Measurements from ENCODE around the gene PTPRZ1. TPM values are rescaled to one million over a fixed set of nuclear protein-coding genes. Genes with fewer than 3 reads are reported as not detected.

PTPRZ1 gene
- total and polyA plus RNA-seq, 2 of the 4 experiments (the other 2 are of a cell fraction) = not detected

- no peak overlapping the region for H4K5ac ChIP-seq (ENCODE audit: low read depth, low read length)
- no peaks in the 10 kb centered on the region for H3K4me1 ChIP-seq (ENCODE audit: control insufficient read depth, insufficient read depth, low read length)
- H3K9me3 ChIP-seq (ENCODE audit: control insufficient read depth, insufficient read depth, low read length) = no peaks in the 10 kb centered on the region
- no peaks in the 10 kb centered on the region for H3K9me1 ChIP-seq (ENCODE audit: insufficient read depth, low read length)
- BruUV-seq (replicated peaks) = no TSS peak
- no CpG with 5 or more reads among the region's 2 CpGs for WGBS, 2 experiments (ENCODE audit: extremely low coverage in 2 of 2, insufficient read length in 1 of 2)
- CTCF ChIA-PET = interaction anchor here (0.7 kb wide), 1 partner anchor 1386 kb away, joined by 3 read pairs; no protein-coding TSS in a partner anchor
- no peak overlapping the region for H2BK5ac ChIP-seq (ENCODE audit: low read depth, low read length, poor library complexity, severe bottlenecking)
- intact Hi-C loops (cut with micrococcal nuclease) = loop anchor here (5.0 kb wide), 1 partner anchor 1139 kb away; no protein-coding TSS in a partner anchor
- H3K4me3 ChIP-seq (ENCODE audit: insufficient read depth, low read depth, low read length) = no peak overlapping the region
- H3K14ac ChIP-seq (replicated peaks; ENCODE audit: low read depth, low read length) = no peak overlapping the region
- H2BK20ac ChIP-seq (ENCODE audit: low read depth, low read length) = no peak overlapping the region
- no peak overlapping the region for H3K27ac ChIP-seq (ENCODE audit: insufficient read depth, low read length)
- H3K9ac ChIP-seq (ENCODE audit: low read depth, low read length) = no peak overlapping the region
- no peak overlapping the region for H2BK120ac ChIP-seq (ENCODE audit: low read depth, low read length)
- DNase-seq (no peak), ATAC-seq (ENCODE audit: low read depth) (no peak)
- no peak overlapping the region for H4K91ac ChIP-seq (ENCODE audit: insufficient read depth, low read depth, low read length)
- no peaks in the 10 kb centered on the region for H3K36me3 ChIP-seq (ENCODE audit: control insufficient read depth, insufficient read depth, low read length)
- no peak overlapping the region for H4K8ac ChIP-seq (ENCODE audit: low read depth in 2 of 2, low read length in 2 of 2)
- in situ Hi-C loops (cut with MboI; ENCODE audit: low sequenced_read_pairs) = loop anchor here (10.0 kb wide), 1 partner anchor 522 kb away; no protein-coding TSS in a partner anchor
- no peak overlapping the region for H3K56ac ChIP-seq (ENCODE audit: extremely low read depth, insufficient read depth, low read length)
- no peaks in the 10 kb centered on the region for H3K27me3 ChIP-seq (ENCODE audit: control insufficient read depth, insufficient read depth, low read length)
- no peak overlapping the region for H2AK5ac ChIP-seq (ENCODE audit: low read depth, low read length)
- no peak overlapping the region for H2BK15ac ChIP-seq (ENCODE audit: low read depth, low read length)
- H2AK9ac ChIP-seq (replicated peaks; ENCODE audit: low read depth, low read length, poor library complexity) = no peak overlapping the region
- no peak overlapping the region for H3K23ac ChIP-seq (ENCODE audit: low read depth, low read length)
- H3K79me1 ChIP-seq (ENCODE audit: low read depth in 1 of 2, low read length in 2 of 2) = no peaks in the 10 kb centered on the region
- no peak overlapping the region for H3K18ac ChIP-seq (ENCODE audit: low read depth, low read length)
- H3K4me2 ChIP-seq (ENCODE audit: low read depth, low read length) = no peak overlapping the region
- POLR2A ChIA-PET (ENCODE audit: unreplicated experiment) = no interaction called here
- dilution Hi-C loops (cut with HindIII; ENCODE audit: low sequenced_read_pairs, unreplicated experiment) = no loop called here
- H3K4ac ChIP-seq (ENCODE audit: low read depth, low read length) = no peak overlapping the region
- no peak for TF ChIP-seq MAFK (IDR thresholded peaks at IDR 0.05; ENCODE audit: low read depth, low read length)
- TF ChIP-seq BHLHE40 (IDR thresholded peaks at IDR 0.05; ENCODE audit: low read depth, low read length) = no peak
- no peak for TF ChIP-seq RFX5 (IDR thresholded peaks at IDR 0.05; ENCODE audit: low read depth, low read length)
- no peak for TF ChIP-seq FOS (IDR thresholded peaks at IDR 0.05; ENCODE audit: low read depth, low read length)
- TF ChIP-seq, protein P1, sequence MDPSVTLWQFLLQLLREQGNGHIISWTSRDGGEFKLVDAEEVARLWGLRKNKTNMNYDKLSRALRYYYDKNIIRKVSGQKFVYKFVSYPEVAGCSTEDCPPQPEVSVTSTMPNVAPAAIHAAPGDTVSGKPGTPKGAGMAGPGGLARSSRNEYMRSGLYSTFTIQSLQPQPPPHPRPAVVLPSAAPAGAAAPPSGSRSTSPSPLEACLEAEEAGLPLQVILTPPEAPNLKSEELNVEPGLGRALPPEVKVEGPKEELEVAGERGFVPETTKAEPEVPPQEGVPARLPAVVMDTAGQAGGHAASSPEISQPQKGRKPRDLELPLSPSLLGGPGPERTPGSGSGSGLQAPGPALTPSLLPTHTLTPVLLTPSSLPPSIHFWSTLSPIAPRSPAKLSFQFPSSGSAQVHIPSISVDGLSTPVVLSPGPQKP (IDR thresholded peaks at IDR 0.05; ENCODE audit: borderline replicate concordance, low read depth, low read length) = no peak
- no peak for TF ChIP-seq USF2 (IDR thresholded peaks at IDR 0.05; ENCODE audit: low read depth, low read length)
- no peak for TF ChIP-seq NFE2L2 (IDR thresholded peaks at IDR 0.05; ENCODE audit: low read depth, low read length)
- TF ChIP-seq CHD1 (IDR thresholded peaks at IDR 0.05; ENCODE audit: low read depth, low read length) = no peak
- no peak for TF ChIP-seq RCOR1 (IDR thresholded peaks at IDR 0.05; ENCODE audit: insufficient replicate concordance, low read length)
- no peak overlapping the region for H2AFZ ChIP-seq (replicated peaks; ENCODE audit: low read length, poor library complexity)
- H4K20me1 ChIP-seq (ENCODE audit: insufficient read depth, low read length) = no peaks in the 10 kb centered on the region
Measured at GRCh38 chr7:122013065-122013464, 140.1 kb downstream of the PTPRZ1 start.
